Measurements from ENCODE around the gene KRT40.

KRT40 gene

GRCh38 chr17:40995116-40995515 lies 11.0 kb upstream of the KRT40 start:
- no peak for DNase-seq

GRCh38 chr17:40993839-40994238 lies 9.7 kb upstream of the KRT40 start, which contains the start of gene KRTAP3-3:
KRTAP3-3 (minus strand) TSS chr17:40994164; CDS start chr17:40994097, 67 bp downstream.
- no peak for DNase-seq

GRCh38 chr17:40993084-40993483 lies 9.0 kb upstream of the KRT40 start:
- DNase-seq: no peak

- no peak for DNase-seq
These were observed 8.5 kb upstream of the KRT40 start for GRCh38 chr17:40992666-40993065.

DNA sequence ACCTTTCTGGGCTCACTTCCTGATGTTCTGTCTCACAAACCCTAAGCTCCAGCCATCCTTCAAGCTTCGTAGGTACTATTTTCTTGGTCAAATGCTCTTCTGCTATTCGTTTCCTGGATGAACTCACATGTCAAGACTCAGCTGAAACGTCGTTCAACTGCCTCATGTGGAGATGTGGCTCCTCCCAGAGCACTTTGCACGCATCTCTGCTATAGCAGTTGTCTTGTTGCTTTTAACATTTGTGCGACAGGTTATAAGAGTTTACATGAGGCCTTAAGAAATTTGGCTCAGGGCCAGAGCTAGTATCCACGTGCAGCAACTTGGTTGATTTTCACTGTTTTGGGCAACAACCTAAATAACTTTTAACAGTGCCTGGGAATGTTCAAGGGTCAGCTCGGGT lies 2.8 kb upstream of the KRT40 start:
- DNase-seq: no peak

- DNase-seq: no peak
These were observed 3.0 kb downstream of the KRT40 start for GRCh38 chr17:40981115-40981514.

DNA sequence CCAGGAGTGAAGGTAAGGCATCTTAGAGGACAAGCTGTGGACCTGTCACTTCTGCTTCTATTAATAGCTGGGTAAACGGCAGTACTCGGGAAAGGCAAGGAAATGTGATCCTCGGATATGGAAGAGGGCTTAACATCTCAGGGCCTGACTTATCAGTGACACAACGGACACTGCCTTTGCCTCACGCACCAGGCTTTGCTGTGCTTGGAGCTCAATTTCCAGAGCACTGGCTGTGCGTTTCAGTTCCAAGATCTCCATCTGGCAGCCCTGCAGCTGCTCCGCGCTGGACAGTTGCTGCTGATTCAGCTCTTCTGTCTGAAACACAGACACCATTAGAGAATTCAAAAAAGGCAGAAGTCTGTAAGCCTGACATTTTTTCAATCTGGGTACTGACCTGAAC lies 3.5 kb downstream of the KRT40 start:
- DNase-seq: no peak

DNA sequence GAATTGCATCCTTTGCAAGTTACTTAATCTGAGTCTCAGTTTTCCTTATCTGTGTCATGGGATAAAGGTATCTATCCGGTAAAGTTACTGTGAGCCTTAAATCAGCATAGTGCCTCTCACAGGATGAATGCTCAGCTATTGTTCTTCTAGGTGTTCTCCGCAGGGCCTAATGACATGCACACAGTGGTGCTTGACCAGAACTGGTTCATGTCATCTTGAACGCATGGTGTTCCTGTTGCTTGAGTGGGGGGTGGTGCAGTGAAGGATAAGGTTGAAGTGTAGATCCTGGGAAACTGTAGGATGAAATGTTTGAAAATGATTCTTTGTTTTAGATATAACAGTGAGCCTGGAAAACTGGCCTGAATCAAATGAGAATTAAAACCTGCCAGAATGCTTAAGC lies 4.0 kb downstream of the KRT40 start:
- DNase-seq: no peak

DNA sequence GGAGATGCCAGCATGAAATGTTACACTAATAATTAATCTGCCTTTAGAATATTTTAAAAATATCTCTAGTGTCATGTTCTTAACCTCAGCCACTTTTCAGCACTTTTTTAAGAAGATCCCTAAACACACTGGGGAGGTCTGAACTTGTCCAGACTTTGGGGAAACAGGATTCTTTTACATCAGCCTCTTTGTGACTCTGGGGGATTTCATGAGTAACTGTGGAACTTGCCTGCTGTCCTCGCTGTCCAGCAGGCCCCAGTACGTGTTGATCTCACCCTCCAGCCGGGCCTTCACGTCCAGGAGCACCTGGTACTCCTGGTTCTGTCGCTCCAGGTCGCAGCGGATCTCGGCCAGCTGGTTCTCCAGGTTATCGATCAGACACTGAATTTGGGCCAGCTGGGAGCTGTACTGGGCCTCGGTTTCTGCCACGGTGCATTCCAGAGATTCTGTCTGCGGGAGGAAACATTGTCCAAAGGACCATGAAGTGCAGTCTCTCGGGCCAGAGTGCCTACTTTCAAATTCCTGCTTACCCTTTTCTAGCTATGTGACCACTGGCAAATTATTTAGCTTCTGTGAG lies 5.5 kb downstream of the KRT40 start:
- DNase-seq: no peak

DNA sequence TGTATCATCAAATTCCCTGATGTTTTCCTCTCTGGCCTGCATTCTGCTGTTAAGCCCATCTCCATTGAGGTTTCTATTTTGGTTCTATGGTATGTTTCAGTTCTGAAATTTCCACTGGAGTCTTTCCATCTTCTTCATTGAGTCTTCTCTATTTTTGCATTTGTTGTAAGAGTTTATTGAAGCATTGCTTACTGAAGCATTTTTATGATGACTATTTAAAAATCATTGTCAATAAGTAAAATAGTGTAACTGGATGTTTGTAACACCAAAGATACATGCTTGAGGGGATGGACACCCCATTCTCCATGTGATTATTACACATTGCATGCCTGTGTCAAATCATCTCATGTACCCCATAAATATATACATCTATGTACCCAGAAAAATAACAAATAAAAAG lies 8.6 kb downstream of the KRT40 start:
- no peak for DNase-seq

- no peak for DNase-seq
These were observed 9.8 kb downstream of the KRT40 start for GRCh38 chr17:40974366-40974765.

DNA sequence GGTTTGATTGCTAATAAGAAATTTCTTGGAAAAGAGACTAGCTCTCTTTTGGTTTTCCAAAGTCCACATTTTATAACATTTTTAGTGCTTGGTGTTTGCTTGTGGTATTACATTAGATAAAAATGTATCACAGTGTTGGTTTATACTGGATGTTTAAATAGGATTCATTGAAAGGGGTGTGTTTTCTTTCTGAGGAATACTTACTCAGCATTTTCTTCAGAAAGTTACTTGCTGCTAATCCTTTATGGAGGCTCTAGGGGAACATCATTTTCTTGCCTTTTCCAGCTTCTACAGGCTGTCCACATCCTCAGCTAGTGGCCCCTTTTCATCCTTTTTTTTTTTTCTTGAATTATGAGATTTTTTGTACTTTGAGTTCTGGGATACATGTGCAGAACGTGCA lies 16.5 kb downstream of the KRT40 start:
- DNase-seq: no peak

DNA sequence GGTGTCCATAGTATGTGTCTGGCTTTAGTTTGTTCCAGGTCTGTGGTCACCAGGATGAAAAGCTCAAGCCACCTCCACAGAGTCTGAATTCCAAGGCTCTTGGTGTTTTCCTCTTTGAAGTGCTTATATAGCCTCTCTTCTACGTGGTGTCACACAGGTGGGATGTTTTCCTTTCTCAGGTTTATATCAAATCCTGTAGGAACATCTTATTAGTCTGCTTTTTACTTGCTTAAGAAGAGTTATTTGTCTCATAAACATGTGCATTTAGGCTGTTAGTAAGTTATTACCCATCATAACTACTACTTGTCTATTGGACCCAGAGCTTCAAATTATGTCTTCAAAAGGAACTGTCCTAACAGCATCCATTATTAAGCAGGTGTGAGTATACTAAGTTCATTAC lies 17.3 kb downstream of the KRT40 start, which contains the start of gene KRT39:
Gene KRT39 (minus strand): TSS at position 101 of the 400 bp plus-strand sequence. CDS start 92 bp downstream, at position 9.
- DNase-seq: no peak

GRCh38 chr17:40963838-40964237 lies 20.3 kb downstream of the KRT40 start:
- no peak for DNase-seq

DNA sequence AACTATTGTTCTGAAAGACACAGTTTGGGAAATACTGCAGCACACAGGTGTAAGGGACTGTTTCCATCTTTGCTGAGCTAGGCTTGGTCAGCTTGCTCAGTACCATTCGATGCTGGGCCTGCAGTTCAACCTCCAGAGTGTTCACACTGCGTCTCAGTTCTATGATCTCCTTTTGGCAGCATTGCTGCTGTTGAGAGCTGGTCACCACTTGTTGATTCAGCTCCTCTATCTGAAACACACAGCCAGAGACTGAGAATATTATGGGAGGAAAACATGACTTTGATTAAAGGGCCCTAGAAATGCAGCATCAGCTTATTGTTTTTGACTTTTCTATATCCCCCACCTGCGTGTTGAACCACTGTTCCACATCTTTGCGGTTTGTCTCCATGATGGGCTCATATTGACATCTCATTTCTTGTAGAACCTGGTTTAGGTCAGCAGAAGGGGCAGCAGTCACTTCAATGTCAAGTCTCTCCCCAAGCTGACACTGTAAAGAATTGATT lies 22.0 kb downstream of the KRT40 start:
- DNase-seq: no peak

DNA sequence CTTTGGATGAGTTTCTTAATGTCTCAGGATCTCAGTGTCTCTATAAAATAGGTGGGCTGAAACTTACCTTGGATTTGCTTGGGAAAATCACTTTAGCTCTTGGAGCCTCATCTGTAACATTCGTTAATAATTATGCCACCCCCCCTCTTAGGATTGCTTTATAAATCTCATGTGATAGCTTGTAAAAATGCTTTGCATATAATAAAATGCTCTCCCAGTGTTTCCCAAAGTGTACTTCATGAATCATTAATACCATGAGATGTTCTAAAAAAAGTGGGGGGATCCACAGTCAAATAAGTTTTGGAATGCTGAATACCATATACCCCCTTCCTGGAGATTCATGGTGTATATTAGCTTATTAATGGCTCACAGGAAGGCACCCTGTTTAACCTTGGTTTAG lies 22.5 kb downstream of the KRT40 start:
- DNase-seq: no peak

- no peak for DNase-seq
These were observed 24.0 kb downstream of the KRT40 start for GRCh38 chr17:40960144-40960543.

DNA sequence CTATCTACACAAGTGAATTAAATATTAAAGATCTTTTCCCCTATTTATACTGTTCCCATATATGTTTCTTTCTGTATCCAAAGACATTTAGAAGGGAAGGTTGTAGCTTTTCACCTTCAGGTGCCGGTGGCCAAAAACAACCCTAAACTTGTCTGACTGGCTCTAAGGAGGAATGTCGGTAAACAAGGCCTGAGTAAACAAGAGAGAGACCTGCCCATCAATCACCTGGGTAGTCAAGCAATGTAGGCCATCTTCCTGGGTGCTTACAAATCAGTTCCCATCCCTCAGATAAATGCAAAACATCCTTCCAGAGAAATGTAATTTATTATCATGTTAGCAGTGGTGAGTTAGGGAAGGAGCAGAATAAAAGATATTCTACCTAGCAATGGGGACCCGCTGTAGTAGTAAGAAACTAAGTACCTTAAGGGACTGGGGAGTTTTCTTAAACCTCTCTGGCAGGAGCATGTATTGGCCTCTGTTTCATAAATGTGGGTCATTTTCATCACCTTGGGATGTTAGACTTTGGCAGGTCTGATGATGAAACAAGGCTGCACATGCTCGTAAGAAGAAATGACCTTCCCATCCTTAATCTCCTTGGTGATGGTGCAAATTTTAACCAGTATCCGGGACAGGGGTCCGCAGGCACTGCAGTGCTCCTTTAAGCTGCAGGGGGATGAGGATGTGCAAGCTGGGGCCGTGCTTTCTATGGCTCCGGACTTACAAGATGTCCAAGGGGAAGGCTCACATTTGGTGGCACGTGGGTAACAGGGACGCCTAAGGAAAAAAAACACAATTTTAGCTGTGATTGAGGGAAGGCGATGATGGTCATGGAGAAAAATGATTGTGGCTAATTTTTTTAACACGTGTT lies 25.8 kb downstream of the KRT40 start:
- DNase-seq: no peak

GRCh38 chr17:40956401-40957254 lies 27.5 kb downstream of the KRT40 start:
- DNase-seq: no peak

DNA sequence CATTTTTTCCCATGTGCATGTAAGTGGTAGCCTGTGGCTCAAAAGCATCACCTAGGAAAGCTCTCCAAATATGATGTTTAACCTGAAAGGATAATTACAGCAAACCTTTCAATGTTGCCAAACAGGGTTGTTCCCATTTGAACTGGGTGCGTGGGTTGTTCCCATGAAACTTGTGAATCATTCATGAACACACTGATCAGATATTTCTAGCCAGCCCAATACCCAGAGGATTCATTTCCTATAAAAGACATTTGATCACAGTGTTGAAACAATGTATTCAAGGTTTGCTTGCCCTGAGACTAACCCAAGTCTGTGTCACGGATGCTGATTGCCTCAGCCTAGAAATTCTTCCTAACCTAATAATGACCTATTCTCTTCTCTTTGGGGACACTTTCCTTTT lies 30.2 kb downstream of the KRT40 start:
- DNase-seq: no peak

GRCh38 chr17:40952661-40953060 lies 31.5 kb downstream of the KRT40 start:
- no peak for DNase-seq

DNA sequence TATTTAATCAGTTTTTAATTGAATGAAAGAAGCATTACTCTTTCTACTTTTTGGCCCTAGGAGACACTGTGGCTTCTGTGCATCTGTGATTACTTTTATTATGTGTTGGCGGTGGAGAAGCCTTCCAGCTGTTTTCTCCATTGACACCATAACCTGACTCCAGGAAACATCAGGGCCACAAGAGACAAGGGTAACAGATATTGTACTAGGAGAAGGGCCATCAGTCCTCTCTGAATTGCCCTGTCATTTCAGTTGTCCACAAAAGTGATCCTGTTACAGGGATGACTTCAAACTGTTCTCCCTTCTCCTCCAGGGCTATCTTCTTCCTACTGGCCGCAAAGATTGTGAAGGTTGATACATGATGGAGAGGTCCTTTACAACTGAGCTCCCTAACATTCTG lies 32.0 kb downstream of the KRT40 start:
- no peak for DNase-seq

DNA sequence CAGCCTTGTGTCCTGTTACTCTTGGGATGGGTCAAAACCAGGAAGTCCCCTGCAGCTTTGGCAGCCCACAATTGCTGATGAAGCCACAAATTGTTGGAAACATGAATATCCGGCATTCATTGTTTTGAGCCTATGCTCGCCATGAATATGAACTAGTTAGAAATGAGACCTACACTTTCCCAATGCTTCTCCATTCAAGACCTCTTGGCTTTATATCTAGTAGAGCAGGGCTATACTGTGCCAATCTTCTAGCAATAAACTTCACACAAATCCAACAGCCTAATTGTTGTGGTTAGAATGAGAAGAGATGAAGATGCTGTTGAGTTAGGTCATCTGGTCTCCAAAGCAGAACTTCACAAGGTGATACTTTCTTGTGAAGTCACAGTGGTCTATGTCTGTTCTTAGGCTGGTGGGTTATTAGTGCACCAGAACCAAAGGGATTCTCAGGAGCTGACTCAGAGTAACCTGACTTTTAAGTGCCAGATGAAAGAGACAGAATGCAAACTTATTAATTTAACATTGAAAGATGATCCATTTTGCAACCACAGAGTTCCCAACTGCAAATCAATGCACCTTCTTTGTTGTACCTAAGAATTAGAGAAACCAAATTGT lies 33.0 kb downstream of the KRT40 start:
- DNase-seq: no peak

All from cortex of kidney (tissue), 1 donor.